Kidney capillary endothelial cell (primary cell): ENCODE measurements around the gene VEGFA.

Experiments used
- DNase-seq: peaks from one replicate; pipeline ENCODE4 v3.0.0-alpha.2; 2018; ENCODE audit warnings: low spot score

VEGFA gene

DNA sequence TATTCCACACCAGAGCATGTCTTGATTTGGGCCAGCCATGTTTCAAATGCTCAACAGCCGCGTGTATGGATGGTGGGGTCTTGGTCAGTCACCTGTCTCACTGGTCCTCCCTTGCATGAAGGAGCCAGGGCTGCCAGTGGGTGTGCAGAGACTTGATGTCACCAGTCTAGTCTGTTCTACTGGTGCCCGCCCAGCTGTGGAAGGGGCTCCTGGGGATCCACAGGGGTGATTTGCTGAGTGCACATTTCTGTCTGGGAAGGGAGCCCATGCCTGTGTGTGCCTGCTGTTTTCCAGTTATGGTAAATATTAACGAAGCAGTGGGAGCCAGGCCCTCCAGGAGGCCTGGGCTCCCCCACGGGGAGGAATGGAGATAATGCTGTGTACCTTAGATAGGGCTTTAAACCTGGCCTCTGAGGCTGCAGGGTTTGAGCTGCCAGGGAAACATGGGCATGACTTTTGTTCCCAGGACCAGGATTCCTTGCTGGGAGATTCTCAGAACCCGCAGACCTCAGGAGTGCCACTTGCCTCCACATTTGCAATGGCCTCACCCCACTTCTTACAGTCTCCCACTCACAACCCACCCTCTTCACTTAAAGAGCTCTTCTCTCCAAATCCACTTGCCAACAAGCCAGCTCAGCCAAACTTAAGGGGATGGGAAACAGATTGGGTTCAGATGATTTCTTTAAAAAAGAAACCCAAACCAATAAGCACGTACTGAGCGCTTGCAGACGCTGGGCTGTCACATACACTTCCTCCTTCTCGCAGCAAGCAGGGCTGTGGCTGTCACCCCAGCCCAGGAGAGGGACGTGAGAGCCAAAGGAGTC is 54.1 kb downstream of the VEGFA start:
- DNase-seq, result no peak

DNA sequence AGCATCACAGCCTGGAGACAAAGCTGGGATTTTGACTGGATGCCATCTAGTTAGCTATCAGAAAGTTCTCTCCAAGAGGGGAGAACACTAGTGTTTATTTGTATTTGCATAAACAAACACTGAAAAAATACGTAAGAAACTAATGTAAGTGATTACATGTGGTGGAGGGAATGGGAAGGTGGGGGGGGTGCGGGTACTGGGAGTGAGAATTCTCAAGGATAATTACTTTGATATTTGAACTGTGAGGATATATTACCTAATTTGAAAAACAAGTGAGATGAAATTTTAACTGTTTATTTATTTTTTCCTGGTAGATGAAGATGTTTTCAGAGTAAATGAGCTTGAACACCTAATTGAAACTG is 54.7 kb downstream of the VEGFA start:
- no peak for DNase-seq

- no peak for DNase-seq
Observed at GRCh38 chr6:43825187-43826115, 55.4 kb downstream of the VEGFA start.

- no peak for DNase-seq
Observed at GRCh38 chr6:43826730-43827129, 56.7 kb downstream of the VEGFA start.

DNA sequence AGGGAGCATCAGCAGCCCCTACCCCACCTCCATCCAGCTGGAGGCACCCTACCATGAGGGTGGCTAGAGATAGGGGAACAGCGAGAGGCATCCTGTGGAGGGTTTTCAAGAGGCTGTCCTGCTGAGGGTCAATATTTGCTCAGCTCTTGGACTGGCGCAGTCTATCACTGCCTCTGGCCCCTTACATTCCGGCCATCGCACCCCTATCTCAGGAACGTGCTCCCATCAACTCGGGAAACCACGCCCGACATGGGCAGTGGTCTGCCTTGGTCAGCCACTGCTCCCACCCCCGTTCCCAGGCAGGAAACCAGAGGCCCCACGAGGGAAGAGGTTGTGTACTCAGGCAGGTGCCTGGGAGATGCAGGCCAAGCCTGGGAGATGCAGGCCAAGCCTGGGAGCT is 57.9 kb downstream of the VEGFA start:
- DNase-seq, result no peak

GRCh38 chr6:43828711-43829110 is 58.7 kb downstream of the VEGFA start:
- no peak for DNase-seq

GRCh38 chr6:43829470-43829869 is 59.5 kb downstream of the VEGFA start:
- no peak for DNase-seq

- no peak for DNase-seq
Observed at GRCh38 chr6:43830775-43831174, 60.8 kb downstream of the VEGFA start.

- no peak for DNase-seq
Observed at GRCh38 chr6:43831191-43831590, 61.2 kb downstream of the VEGFA start.

- no peak for DNase-seq
Observed at GRCh38 chr6:43833223-43833995, 63.4 kb downstream of the VEGFA start.

DNA sequence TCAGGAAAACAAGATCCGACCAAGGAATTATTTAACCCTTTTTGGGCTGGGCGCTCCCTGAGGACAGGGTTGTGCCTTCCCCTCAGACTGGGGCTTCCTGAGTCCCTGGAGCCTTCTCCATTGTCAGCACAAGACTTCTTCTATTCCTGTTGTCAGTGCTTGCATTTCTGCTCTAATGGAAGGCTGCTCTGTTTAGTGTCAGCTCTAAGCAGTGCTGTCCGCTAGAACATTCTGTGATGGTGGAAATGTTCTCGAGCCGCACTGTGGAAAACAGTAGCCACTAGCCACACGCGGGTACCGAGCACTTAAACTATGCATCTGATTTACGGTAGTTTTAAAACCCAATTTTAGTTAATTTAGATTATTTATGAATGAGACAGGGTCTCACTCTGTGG is 64.0 kb downstream of the VEGFA start:
- DNase-seq, result no peak

- DNase-seq, result no peak
Observed at GRCh38 chr6:43834528-43835155, 64.6 kb downstream of the VEGFA start.

DNA sequence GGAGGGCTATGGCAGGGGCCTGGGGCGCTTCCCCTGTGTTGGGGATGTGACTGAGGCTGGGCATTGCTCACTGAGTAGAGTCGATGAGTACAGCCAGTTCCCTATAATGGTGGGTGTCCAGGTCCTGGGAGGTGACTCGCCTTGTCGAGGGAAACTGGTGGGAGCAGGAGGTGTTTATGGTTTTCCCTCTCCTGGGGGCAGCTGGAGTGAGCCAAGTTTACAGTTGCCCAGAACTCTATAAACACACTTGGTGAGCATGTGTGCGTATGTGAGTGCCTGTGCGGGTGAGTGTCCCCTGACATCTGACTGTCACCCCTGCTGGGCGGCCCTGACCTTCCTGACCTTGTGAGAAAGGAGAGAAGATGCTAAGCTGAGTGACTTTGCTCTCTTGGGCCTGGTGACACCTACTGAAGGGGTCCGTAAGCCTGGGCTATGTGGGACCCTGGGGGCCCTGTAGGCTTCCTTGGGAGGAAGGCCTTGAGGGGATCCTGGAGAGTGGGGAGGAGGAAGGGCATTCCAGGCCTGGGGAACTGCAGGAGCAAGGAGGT is 65.9 kb downstream of the VEGFA start:
- no peak for DNase-seq
